ENCODE data around the gene GAA. TPM values are rescaled to one million over a fixed set of nuclear protein-coding genes. Genes with fewer than 3 reads are reported as not detected.

GAA gene
- total RNA-seq, 2 experiments from 2014 or later, result 18.1 to 22.3 TPM

DNA sequence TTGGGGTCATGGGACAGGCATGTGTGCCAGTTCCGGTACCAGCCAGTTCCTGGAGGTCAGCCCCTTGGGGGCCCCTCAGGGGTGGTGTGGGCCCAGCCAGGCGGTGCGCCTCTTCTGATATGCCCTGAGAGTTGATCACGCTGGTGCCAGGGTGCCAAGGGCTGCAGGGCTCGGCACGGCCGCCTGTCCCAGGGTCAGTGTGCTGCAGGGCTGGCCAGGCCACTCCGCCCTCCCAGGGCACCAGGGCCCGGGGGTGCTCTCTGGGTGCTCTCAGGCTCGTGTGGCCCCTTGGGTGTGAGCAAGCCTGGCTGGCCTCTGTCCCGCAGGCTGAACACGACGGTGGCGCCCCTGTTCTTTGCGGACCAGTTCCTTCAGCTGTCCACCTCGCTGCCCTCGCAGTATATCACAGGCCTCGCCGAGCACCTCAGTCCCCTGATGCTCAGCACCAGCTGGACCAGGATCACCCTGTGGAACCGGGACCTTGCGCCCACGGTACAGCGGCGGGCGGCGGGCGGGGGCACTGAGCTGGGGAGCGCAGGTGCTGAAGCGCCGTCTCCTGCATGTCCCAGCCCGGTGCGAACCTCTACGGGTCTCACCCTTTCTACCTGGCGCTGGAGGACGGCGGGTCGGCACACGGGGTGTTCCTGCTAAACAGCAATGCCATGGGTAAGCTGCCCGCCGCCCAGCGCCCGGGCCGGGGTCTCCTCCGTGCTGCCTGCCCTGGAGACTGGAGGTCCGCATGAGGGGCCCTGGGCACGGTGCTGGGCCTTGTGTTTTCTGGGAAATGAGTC is 6.0 kb downstream of the GAA start:
- POLR2A ChIA-PET, result no interaction called here
- H3K36me3 Mint-ChIP-seq (ENCODE audit: low read depth), result no peaks in the 10 kb centered on the region
- H3K27me3 Mint-ChIP-seq (ENCODE audit: low read depth), result no peaks in the 10 kb centered on the region
- peaks cover 4% of the 10 kb centered on the region for H3K4me1 Mint-ChIP-seq (ENCODE audit: low read depth)
- CTCF ChIA-PET, result interaction anchor here (1.0 kb wide), 1 partner anchor 144 kb away, joined by 3 read pairs; no protein-coding TSS in a partner anchor
- no peak for ATAC-seq
- H3K4me3 Mint-ChIP-seq, result no peak overlapping the region
- no peaks in the 10 kb centered on the region for H3K9me3 Mint-ChIP-seq (ENCODE audit: insufficient read depth)
- DNase-seq, result no peak
- H3K27ac Mint-ChIP-seq, result no peak overlapping the region

DNA sequence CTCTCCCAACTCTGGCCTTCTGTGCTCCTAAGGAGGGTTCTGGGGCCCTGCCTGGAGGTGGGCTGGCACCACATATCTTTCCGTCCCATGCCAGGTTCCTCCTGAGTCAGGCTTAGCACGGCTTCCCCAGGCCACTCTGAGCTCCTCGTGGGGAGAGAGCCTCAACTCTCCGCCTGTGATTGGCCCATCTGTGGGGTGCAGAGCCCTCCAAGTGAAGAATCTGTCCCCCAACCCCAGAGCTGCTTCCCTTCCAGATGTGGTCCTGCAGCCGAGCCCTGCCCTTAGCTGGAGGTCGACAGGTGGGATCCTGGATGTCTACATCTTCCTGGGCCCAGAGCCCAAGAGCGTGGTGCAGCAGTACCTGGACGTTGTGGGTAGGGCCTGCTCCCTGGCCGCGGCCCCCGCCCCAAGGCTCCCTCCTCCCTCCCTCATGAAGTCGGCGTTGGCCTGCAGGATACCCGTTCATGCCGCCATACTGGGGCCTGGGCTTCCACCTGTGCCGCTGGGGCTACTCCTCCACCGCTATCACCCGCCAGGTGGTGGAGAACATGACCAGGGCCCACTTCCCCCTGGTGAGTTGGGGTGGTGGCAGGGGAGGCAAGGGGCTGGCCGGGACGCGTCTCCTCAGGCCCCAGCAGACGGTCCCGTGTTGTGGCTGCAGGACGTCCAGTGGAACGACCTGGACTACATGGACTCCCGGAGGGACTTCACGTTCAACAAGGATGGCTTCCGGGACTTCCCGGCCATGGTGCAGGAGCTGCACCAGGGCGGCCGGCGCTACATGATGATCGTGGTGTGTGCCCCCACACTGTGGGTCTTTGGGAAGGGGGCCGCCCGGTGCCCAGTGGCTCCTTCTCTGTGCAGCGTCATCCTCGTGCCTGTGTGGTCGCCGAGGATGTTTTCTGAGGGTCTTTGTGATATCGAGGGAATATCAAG is 6.9 kb downstream of the GAA start:
- no peaks in the 10 kb centered on the region for H3K9me3 Mint-ChIP-seq (ENCODE audit: insufficient read depth)
- ChIA-PET POLR2A (no interaction called here), CTCF (interaction anchor here (1.0 kb wide), 1 partner anchor 143 kb away, joined by 3 read pairs; no protein-coding TSS in a partner anchor)
- no peaks in the 10 kb centered on the region for H3K4me1 Mint-ChIP-seq (ENCODE audit: low read depth)
- no peak for DNase-seq
- H3K4me3 Mint-ChIP-seq, result no peak overlapping the region
- ATAC-seq, result no peak
- no peak overlapping the region for H3K27ac Mint-ChIP-seq
- H3K36me3 Mint-ChIP-seq (ENCODE audit: low read depth), result no peaks in the 10 kb centered on the region
- H3K27me3 Mint-ChIP-seq (ENCODE audit: low read depth), result no peaks in the 10 kb centered on the region

DNA sequence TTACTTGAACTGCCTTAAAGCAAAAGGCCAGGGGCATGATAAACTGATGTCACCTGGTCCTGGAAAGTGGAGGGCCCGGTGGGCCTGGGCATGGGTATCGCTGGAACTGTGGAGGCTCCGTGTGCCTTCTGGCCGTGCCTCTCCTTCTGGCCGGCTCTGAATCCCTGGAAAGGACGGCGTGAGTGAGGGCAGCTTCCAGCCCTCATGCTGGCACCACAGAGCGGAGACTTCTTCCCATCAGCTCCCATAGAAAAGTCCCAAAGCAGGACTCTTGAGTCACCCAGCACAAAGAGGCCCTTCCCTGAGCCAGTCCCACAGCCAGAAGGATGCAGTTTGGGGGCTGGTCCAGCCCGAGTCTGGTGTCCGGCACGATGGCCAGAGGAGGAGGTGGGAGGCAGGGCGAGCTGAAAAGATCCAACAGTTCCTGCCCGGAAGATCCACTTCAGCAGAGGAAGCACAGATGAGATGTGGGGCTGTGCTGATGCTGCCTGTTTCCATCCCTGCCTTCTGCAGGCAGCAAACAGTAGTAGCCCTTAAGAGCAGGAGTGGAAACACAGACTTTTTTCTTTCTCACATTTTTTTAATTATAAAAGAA is 7.8 kb downstream of the GAA start:
- DNase-seq (no peak), ATAC-seq (no peak)
- H3K27ac Mint-ChIP-seq, result no peak overlapping the region
- H3K27me3 Mint-ChIP-seq (ENCODE audit: low read depth), result no peaks in the 10 kb centered on the region
- H3K36me3 Mint-ChIP-seq (ENCODE audit: low read depth), result no peaks in the 10 kb centered on the region
- ChIA-PET POLR2A (interaction anchor here (0.7 to 1.0 kb wide), 2 partner anchors 36 to 803 kb away, joined by 3 read pairs; no protein-coding TSS in a partner anchor), CTCF (interaction anchor here (1.0 kb wide), 1 partner anchor 8 kb away, joined by 5 read pairs; the partner anchor contains the start of gene GAA)
- no peaks in the 10 kb centered on the region for H3K9me3 Mint-ChIP-seq (ENCODE audit: insufficient read depth)
- no peaks in the 10 kb centered on the region for H3K4me1 Mint-ChIP-seq (ENCODE audit: low read depth)
- H3K4me3 Mint-ChIP-seq, result no peak overlapping the region

DNA sequence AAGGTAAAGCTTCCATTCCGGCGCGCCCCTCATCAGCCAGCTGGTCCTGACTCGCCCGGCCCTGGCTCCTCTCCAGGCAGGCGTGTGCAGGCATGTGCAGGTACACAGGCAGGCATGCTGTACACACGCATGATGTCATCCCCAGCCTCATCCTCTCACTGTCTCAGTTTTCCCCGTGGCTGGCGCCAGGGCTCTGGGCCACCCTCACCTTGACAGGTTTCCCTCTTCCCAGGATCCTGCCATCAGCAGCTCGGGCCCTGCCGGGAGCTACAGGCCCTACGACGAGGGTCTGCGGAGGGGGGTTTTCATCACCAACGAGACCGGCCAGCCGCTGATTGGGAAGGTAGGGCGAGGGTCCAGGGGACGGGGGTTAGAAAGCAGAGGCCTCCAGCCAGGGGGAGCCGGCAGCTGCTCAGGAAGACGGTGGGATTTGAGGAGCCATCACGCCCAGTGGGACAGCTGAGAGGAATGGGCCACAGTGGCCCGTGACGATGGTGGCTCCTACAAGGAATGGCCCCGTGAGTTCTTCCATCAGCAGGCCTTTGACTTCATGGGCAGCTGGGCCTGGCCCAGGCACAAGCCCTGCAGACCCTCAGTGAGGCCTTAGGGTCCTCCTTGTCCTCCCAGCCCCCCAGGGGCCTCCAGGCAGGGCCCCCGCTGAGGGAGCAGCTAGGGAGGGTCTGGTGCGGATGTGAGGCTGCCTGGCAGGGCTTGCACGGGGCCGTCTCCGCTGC is 8.5 kb downstream of the GAA start:
- ATAC-seq (no peak), DNase-seq (no peak)
- Mint-ChIP-seq H3K27ac (no peak overlapping the region), H3K4me1 (ENCODE audit: low read depth) (no peaks in the 10 kb centered on the region), H3K4me3 (no peak overlapping the region), H3K36me3 (ENCODE audit: low read depth) (no peaks in the 10 kb centered on the region), H3K27me3 (ENCODE audit: low read depth) (no peaks in the 10 kb centered on the region), H3K9me3 (ENCODE audit: insufficient read depth) (no peaks in the 10 kb centered on the region)
- ChIA-PET POLR2A (interaction anchor here (0.7 to 1.0 kb wide), 2 partner anchors 36 to 803 kb away, joined by 3 read pairs; no protein-coding TSS in a partner anchor), CTCF (interaction anchor here (1.0 kb wide), 1 partner anchor 8 kb away, joined by 5 read pairs; the partner anchor contains the start of gene GAA)

DNA sequence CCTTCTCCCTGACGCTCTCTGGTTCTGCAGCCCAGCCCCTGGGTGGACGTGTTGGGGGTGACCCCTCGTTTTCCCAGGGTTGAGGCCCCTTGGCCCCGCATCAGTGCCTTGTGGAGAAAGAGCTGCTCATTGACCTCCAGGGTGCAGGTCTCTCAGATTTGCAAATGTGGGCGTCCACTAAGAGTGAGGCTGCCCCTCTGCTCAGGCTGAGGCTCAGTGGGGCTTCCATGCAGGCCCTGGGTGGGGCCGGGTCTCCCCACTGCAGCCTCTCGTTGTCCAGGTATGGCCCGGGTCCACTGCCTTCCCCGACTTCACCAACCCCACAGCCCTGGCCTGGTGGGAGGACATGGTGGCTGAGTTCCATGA is 9.0 kb downstream of the GAA start:
- H3K27me3 Mint-ChIP-seq (ENCODE audit: low read depth), result peaks cover 3% of the 10 kb centered on the region
- H3K4me1 Mint-ChIP-seq (ENCODE audit: low read depth), result no peaks in the 10 kb centered on the region

DNA sequence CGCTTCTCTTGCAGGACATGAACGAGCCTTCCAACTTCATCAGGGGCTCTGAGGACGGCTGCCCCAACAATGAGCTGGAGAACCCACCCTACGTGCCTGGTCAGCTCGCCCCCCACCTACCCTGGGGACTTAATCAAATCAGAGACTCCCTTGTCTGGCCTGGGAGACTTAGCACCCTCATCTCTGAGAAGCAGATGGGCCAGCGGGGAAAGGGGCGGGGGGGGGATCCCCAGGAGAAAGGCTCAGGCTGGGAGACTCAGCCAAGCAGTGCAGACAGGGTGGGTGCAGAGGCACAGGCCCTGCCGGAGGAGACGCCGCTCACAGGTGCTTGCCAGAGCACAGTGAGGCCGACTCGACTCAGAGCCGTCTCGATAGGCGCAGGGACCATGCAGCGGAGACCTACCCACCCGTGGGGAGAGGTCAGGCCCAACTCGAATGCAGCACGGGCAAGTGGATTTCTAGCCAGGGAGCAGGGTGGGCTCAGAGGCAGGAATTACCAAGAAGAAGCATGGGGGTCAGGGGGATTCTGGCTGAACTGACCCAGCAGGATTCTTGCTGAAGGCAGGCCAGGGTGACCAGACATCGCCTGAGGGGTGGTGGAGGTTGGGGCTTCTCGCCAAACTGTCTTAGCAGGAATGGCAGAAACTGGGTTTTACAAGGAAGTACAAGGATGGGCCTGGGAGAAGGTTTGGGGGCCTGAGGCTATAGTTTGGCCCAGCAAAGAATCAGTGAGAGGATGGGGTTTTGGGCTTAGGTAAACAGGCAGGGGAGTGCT is 9.7 kb downstream of the GAA start:
- H3K27ac Mint-ChIP-seq, result peak overlapping the region; percentile 39
- ChIA-PET POLR2A (no interaction called here), CTCF (no interaction called here)
- no peaks in the 10 kb centered on the region for H3K4me1 Mint-ChIP-seq (ENCODE audit: low read depth)
- ATAC-seq (no peak), DNase-seq (no peak)
- no peak overlapping the region for H3K4me3 Mint-ChIP-seq
- H3K36me3 Mint-ChIP-seq (ENCODE audit: low read depth), result no peaks in the 10 kb centered on the region
- H3K27me3 Mint-ChIP-seq (ENCODE audit: low read depth), result peaks cover 3% of the 10 kb centered on the region
- no peaks in the 10 kb centered on the region for H3K9me3 Mint-ChIP-seq (ENCODE audit: insufficient read depth)

More for the DNA sequence above, 9.0 kb downstream of the GAA start:
- CTCF ChIA-PET, result no interaction called here
- H3K27ac Mint-ChIP-seq, result no peak overlapping the region
- no peak for ATAC-seq
- no peaks in the 10 kb centered on the region for H3K9me3 Mint-ChIP-seq (ENCODE audit: insufficient read depth)
- H3K4me3 Mint-ChIP-seq, result no peak overlapping the region
- POLR2A ChIA-PET, result interaction anchor here (1.0 kb wide), 1 partner anchor 35 kb away, joined by 3 read pairs; no protein-coding TSS in a partner anchor
- DNase-seq, result no peak
- no peaks in the 10 kb centered on the region for H3K36me3 Mint-ChIP-seq (ENCODE audit: low read depth)

DNA sequence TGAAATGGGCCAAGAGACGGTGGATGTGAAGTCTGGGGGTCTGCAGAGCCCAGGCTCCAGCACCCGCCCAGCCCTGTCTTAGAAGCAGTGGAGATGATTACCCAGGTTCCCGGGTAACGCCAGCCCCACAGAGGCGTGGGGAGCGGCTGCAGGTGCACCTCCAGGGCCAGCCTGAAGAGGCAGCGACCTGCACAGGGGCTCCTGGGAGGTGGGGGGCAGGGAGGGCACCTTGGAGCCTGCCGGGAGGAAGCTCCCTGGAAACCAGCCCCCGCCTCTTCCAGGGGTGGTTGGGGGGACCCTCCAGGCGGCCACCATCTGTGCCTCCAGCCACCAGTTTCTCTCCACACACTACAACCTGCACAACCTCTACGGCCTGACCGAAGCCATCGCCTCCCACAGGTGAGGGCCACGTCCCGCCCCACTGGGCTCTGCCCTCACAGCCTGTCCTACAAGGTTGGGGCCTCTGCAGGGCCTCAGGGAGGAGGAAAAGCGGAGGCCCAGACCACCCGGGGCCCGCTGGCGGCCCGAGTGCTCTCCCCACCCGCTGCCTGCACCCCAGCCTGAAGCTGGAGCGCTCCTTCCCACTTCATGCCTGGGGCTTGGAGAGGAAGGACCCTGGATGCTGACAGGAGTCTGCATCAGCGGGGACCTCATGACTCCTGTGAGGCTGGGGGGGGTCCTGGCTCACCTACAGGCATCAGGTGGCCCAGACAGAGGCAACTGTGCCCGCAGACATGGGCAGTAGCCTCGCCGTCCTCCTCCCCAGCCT is 10.5 kb downstream of the GAA start:
- Mint-ChIP-seq H3K9me3 (ENCODE audit: insufficient read depth) (no peaks in the 10 kb centered on the region), H3K4me1 (ENCODE audit: low read depth) (no peaks in the 10 kb centered on the region), H3K36me3 (ENCODE audit: low read depth) (no peaks in the 10 kb centered on the region), H3K4me3 (no peak overlapping the region), H3K27ac (no peak overlapping the region), H3K27me3 (ENCODE audit: low read depth) (peaks cover 3% of the 10 kb centered on the region)
- ChIA-PET POLR2A (no interaction called here), CTCF (interaction anchor here (1.1 kb wide), 1 partner anchor 10 kb away, joined by 3 read pairs; the partner anchor contains the start of gene GAA)
- ATAC-seq (no peak), DNase-seq (no peak)

DNA sequence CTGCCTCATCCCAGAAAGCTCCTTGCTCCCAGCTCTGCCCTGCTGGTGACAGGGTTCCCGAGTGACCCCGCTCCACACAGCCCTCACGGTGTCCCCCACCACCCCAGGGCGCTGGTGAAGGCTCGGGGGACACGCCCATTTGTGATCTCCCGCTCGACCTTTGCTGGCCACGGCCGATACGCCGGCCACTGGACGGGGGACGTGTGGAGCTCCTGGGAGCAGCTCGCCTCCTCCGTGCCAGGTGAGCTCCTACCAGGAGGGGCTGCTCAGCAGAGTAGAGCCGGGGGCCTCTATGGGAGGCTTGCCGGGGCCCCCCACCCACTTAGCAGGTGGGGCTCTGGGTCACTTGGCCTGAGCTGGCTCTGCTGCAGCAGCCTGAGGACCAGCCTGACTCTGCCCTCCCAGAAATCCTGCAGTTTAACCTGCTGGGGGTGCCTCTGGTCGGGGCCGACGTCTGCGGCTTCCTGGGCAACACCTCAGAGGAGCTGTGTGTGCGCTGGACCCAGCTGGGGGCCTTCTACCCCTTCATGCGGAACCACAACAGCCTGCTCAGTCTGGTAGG is 11.2 kb downstream of the GAA start:
- DNase-seq, result no peak

DNA sequence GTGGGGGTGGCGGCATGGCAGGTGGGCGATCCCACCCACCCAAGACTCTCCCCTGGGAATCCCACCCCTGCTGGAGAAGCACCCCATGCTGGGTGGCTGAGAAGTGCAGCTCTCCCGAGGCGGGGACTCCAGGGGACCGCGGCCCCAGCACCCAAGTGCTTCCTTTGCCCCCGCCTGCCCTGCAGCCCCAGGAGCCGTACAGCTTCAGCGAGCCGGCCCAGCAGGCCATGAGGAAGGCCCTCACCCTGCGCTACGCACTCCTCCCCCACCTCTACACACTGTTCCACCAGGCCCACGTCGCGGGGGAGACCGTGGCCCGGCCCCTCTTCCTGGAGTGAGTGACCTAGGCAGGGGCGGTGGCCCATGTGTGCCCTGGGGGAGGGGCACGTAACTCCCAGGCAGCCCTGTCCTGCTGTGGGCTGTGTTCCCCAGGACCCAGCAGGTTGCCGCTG is 11.7 kb downstream of the GAA start:
- POLR2A ChIA-PET, result interaction anchor here (0.6 kb wide), 1 partner anchor 72 kb away, joined by 3 read pairs; no protein-coding TSS in a partner anchor
- H3K27ac Mint-ChIP-seq, result no peak overlapping the region
- H3K4me3 Mint-ChIP-seq, result no peak overlapping the region
- peaks cover 3% of the 10 kb centered on the region for H3K27me3 Mint-ChIP-seq (ENCODE audit: low read depth)
- ATAC-seq (no peak), DNase-seq (no peak)
- H3K36me3 Mint-ChIP-seq (ENCODE audit: low read depth), result no peaks in the 10 kb centered on the region
- H3K9me3 Mint-ChIP-seq (ENCODE audit: insufficient read depth), result no peaks in the 10 kb centered on the region
- H3K4me1 Mint-ChIP-seq (ENCODE audit: low read depth), result no peaks in the 10 kb centered on the region
- CTCF ChIA-PET, result interaction anchor here (1.1 to 3.0 kb wide), 2 partner anchors 11 kb away, joined by 3 to 26 read pairs; partner anchors contain the start of gene GAA

More for the DNA sequence above, 11.2 kb downstream of the GAA start:
- H3K27ac Mint-ChIP-seq, result no peak overlapping the region
- H3K36me3 Mint-ChIP-seq (ENCODE audit: low read depth), result no peaks in the 10 kb centered on the region
- POLR2A ChIA-PET, result interaction anchor here (0.6 kb wide), 1 partner anchor 72 kb away, joined by 3 read pairs; no protein-coding TSS in a partner anchor
- ATAC-seq, result no peak
- H3K9me3 Mint-ChIP-seq (ENCODE audit: insufficient read depth), result no peaks in the 10 kb centered on the region
- peaks cover 3% of the 10 kb centered on the region for H3K27me3 Mint-ChIP-seq (ENCODE audit: low read depth)
- CTCF ChIA-PET, result interaction anchor here (1.1 kb wide), 1 partner anchor 11 kb away, joined by 3 read pairs; the partner anchor contains the start of gene GAA
- no peaks in the 10 kb centered on the region for H3K4me1 Mint-ChIP-seq (ENCODE audit: low read depth)
- H3K4me3 Mint-ChIP-seq, result no peak overlapping the region
